HepG2 (cell line): ENCODE data around the gene LRSAM1. TPM values are rescaled to one million over a fixed set of nuclear protein-coding genes. Genes with fewer than 3 reads are reported as not detected.

ENCODE experiments used
- ATAC-seq: fragments of 200-7000 bp; cut with Tn5 transposase; 3 replicates; pipeline ENCODE4 v1.9.1; 2020; ENCODE audit warnings: mild to moderate bottlenecking, moderate library complexity
- BruUV-seq: library from RNA; stranded (reverse); fragments of 400-500 nt; replicated peaks from 2 replicates; lab custom pipeline; 2021; lab: Mats Ljungman, UMichigan
- CTCF ChIA-PET: fragments of 300-600 bp; formaldehyde crosslinking; extraction: SDS; loops from one replicate; lab custom pipeline; 2021; ENCODE audit warnings: low total read pairs, inconsistent platforms, low intra/inter-chr PET ratio; lab: Yijun Ruan, JAX
- POLR2A ChIA-PET: fragments of 350-600 bp; sonication (Branson Sonifier 250); formaldehyde crosslinking; loops from one replicate; lab custom pipeline; 2020; ENCODE audit warnings: antibody characterized with exemption, inconsistent platforms; lab: Yijun Ruan, JAX
- DNase-seq: peaks from one replicate; pipeline ENCODE4 v3.0.0-alpha.2; 2015; ENCODE audit warnings: low spot score
- FAIRE-seq: peaks from 3 replicates; lab custom pipeline; 2011; peaks lifted over from hg19 to GRCh38; lab: Jason Lieb, UNC
- H2AFZ ChIP-seq: one replicate; pipeline ENCODE4 v1.6.1; 2011; ENCODE audit warnings: low read length, inconsistent platforms
- H3K27ac ChIP-seq: fragments of 300-600 bp; 3 replicates; pipeline ENCODE4 v1.8.0; 2011; ENCODE audit warnings: mixed run types, mild to moderate bottlenecking, mixed read lengths, low read length, inconsistent platforms; ENCODE audit not compliant: insufficient read depth; ENCODE audit errors: extremely low read length
- H3K27me3 ChIP-seq, 2 experiments: fragments of 200-600 bp in 1 of 2; 2 replicates in 1 of 2; 3 replicates in 1 of 2; pipeline versions ENCODE4 v1.6.0 to v1.8.0; 2011; ENCODE audit warnings: low read length in 2 of 2, mild to moderate bottlenecking in 2 of 2, moderate library complexity in 2 of 2, inconsistent platforms in 1 of 2; ENCODE audit not compliant: insufficient read depth in 2 of 2, control insufficient read depth in 1 of 2
- H3K36me3 ChIP-seq, 2 experiments: fragments of 200-600 bp in 1 of 2; replicated peaks in 1 of 2; 2 replicates in 1 of 2; 3 replicates in 1 of 2; pipeline versions ENCODE4 v1.5.1 to v1.8.0; 2011; ENCODE audit warnings: low read length in 2 of 2, inconsistent platforms in 1 of 2; ENCODE audit not compliant: insufficient read depth in 2 of 2, control insufficient read depth in 1 of 2
- H3K4me1 ChIP-seq: 2 replicates; pipeline ENCODE4 v1.5.1; 2012; ENCODE audit warnings: low read length, inconsistent platforms; ENCODE audit not compliant: insufficient read depth
- H3K4me2 ChIP-seq: 2 replicates; pipeline ENCODE4 v1.6.0; 2011; ENCODE audit warnings: low read depth, low read length, inconsistent platforms
- H3K4me3 ChIP-seq, 3 experiments: fragments of 200-600 bp in 1 of 3; sonication (generic), shearing (Covaris generic) in 1 of 3; replicated peaks in 1 of 3; 2 replicates each; pipeline ENCODE4 v1.5.1; 2011 to 2016; ENCODE audit warnings: low read length in 3 of 3, inconsistent platforms in 2 of 3, low read depth in 2 of 3, mild to moderate bottlenecking in 2 of 3, control low read depth in 1 of 3, mixed read lengths in 1 of 3; ENCODE audit not compliant: insufficient read depth in 1 of 3
- H3K79me2 ChIP-seq: one replicate; pipeline ENCODE4 v1.6.1; 2011; ENCODE audit warnings: low read length, inconsistent platforms; ENCODE audit not compliant: insufficient read depth
- H3K9ac ChIP-seq: 2 replicates; pipeline ENCODE4 v1.6.0; 2011; ENCODE audit warnings: mild to moderate bottlenecking, low read depth, low read length, inconsistent platforms; ENCODE audit not compliant: insufficient read depth
- H3K9me3 ChIP-seq: 2 replicates; pipeline ENCODE4 v1.5.1; 2012; ENCODE audit warnings: mild to moderate bottlenecking, low read length
- H4K20me1 ChIP-seq: 2 replicates; pipeline ENCODE4 v1.6.0; 2011; ENCODE audit warnings: inconsistent platforms, mild to moderate bottlenecking, low read length, moderate library complexity; ENCODE audit not compliant: insufficient read depth
- AHR ChIP-seq: IDR thresholded peaks from 2 replicates; pipeline ENCODE4 v1.6.1; 2018; ENCODE audit warnings: missing genetic modification reagents, missing compliant biosample characterization
- ELF3 ChIP-seq: IDR thresholded peaks from 2 replicates; pipeline ENCODE4 v1.6.1; 2016; ENCODE audit warnings: missing genetic modification reagents, missing compliant biosample characterization
- NONO ChIP-seq, 2 experiments: fragments of 450-650 bp in 1 of 2; sonication (generic) in 1 of 2; formaldehyde crosslinking in 1 of 2; IDR thresholded peaks in 1 of 2; conservative IDR thresholded peaks in 1 of 2; 2 replicates each; pipeline versions ENCODE4 v1.6.1 to v1.8.0; 2017 to 2022; ENCODE audit warnings: mild to moderate bottlenecking in 1 of 2, missing genetic modification reagents in 1 of 2, moderate library complexity in 1 of 2
- RXRA ChIP-seq: sonication (generic); formaldehyde crosslinking; IDR thresholded peaks from 2 replicates; pipeline ENCODE4 v1.5.1; 2020; ENCODE audit warnings: missing genetic modification reagents
- SP2 ChIP-seq: sonication (generic); formaldehyde crosslinking; IDR thresholded peaks from 2 replicates; pipeline ENCODE4 v1.5.1; 2020; ENCODE audit warnings: mild to moderate bottlenecking, missing genetic modification reagents
- TFDP2 ChIP-seq: sonication (generic); formaldehyde crosslinking; IDR thresholded peaks from 2 replicates; pipeline ENCODE4 v1.4.0; 2020; ENCODE audit warnings: missing genetic modification reagents
- ZBTB3 ChIP-seq: sonication (generic); formaldehyde crosslinking; IDR thresholded peaks from 2 replicates; pipeline ENCODE4 v1.4.0; 2020; ENCODE audit warnings: low read depth, mild to moderate bottlenecking, moderate library complexity, missing genetic modification reagents, borderline replicate concordance
- ZNF280B ChIP-seq: sonication (generic); formaldehyde crosslinking; IDR thresholded peaks from 2 replicates; pipeline ENCODE4 v1.5.0; 2020; ENCODE audit warnings: missing genetic modification reagents, mild to moderate bottlenecking, borderline replicate concordance
- ZNF296 ChIP-seq: sonication (generic); formaldehyde crosslinking; conservative IDR thresholded peaks from 2 replicates; pipeline ENCODE4 v1.5.0; 2020; ENCODE audit warnings: mild to moderate bottlenecking, missing genetic modification reagents
- ZNF530 ChIP-seq: sonication (generic); formaldehyde crosslinking; IDR thresholded peaks from 2 replicates; pipeline ENCODE4 v1.5.0; 2020; ENCODE audit warnings: low read depth, mild to moderate bottlenecking, missing genetic modification reagents
- ZNF646 ChIP-seq: sonication (generic); formaldehyde crosslinking; IDR thresholded peaks from 2 replicates; pipeline ENCODE4 v1.9.0; 2021; ENCODE audit warnings: mild to moderate bottlenecking, missing genetic modification reagents
- ZNF747 ChIP-seq: sonication (generic); formaldehyde crosslinking; IDR thresholded peaks from 2 replicates; pipeline ENCODE4 v1.8.1; 2023; ENCODE audit warnings: missing genetic modification reagents, mild to moderate bottlenecking, borderline replicate concordance
- WGBS: methylation state at CpG from one replicate; pipeline ENCODE4 v1.1.6; 2017; ENCODE audit warnings: low lambda C conversion rate; 5-methylcytosine and 5-hydroxymethylcytosine counted together
- in situ Hi-C: cut with HindIII; loops from 2 replicates; pipeline ENCODE4 v1.10.0; 2017; ENCODE audit warnings: low pct_unique_long_range_greater_than_20kb; ENCODE audit not compliant: extremely low pct_ligation_motif_present
- intact Hi-C: fragments of 100-400 bp; cut with micrococcal nuclease; formaldehyde crosslinking; loops from one replicate; pipeline ENCODE4 v1.10.0; 2022; ENCODE audit not compliant: unreplicated experiment
- polyA plus RNA-seq, 8 experiments: library from polyadenylated mRNA; depleted of rRNA in 3 of 8; stranded (reverse) in 7 of 8; unstranded in 1 of 8; fragments of >200 nt; fragmentation: Illumina TruSeq in 4 of 8; extraction: Trizol in 4 of 8; gene quantifications; 2 replicates each; pipeline versions ENCODE4 v1.2.1 to v1.2.3, GENCODE V29; 2011 to 2016; ENCODE audit warnings: low read depth in 4 of 8, missing spikeins in 1 of 8, mixed read lengths in 1 of 8; ENCODE audit not compliant: insufficient read depth in 1 of 8
- total RNA-seq, 5 experiments: library from RNA; depleted of rRNA; stranded (reverse); fragments of >200 nt; fragmentation: Illumina TruSeq; extraction: Trizol; gene quantifications; 2 replicates each; pipeline ENCODE4 v1.2.3, GENCODE V29; 2016; ENCODE audit warnings: low read depth in 1 of 5

Gene LRSAM1
- total and polyA plus RNA-seq, 2 of the 13 experiments (the other 11 are each of a cell fraction or from before 2014, with no cell fraction given) = 8.7 to 10.2 TPM

- Histone ChIP-seq H4K20me1 (0 out of 2 replicates have a peak, but pooled peaks cover 3% of the 10 kb centered on the region), H3K9me3 (no peaks in the 10 kb centered on the region), H3K27ac (no peak overlapping the region), H3K4me1 (no peaks in the 10 kb centered on the region), H2AFZ (no peak overlapping the region), H3K27me3 (no peaks in the 10 kb centered on the region), H3K4me3 (no peak overlapping the region), H3K36me3 (peaks cover 3 to 17% of the 10 kb centered on the region in 2 experiments; a peak in 3 of 5 replicates), H3K79me2 (no peaks in the 10 kb centered on the region), H3K4me2 (no peak overlapping the region), H3K9ac (no peak overlapping the region)
- DNase-seq (peak; percentile 70), FAIRE-seq (peak; percentile 28), ATAC-seq (peak; percentile 84)
- intact Hi-C loops (loop anchor here (1.0 to 10.0 kb wide), 3 partner anchors 75 to 221 kb away; no protein-coding TSS in a partner anchor), in situ Hi-C loops (loop anchor here (5.0 to 10.0 kb wide), 3 partner anchors 83 to 421 kb away; partner anchors contain the start of gene TOR2A)
- CTCF ChIA-PET = interaction anchor here (0.8 to 3.8 kb wide), 4 partner anchors 75 to 281 kb away, joined by 4 to 48 read pairs (median 4); partner anchors contain the start of gene CDK9
- WGBS = 56% methylated on average over 9 of the region's 25 CpGs
- POLR2A ChIA-PET = interaction anchor here (0.8 kb wide), 1 partner anchor 80 kb away, joined by 3 read pairs; no protein-coding TSS in a partner anchor
- no TSS peak for BruUV-seq
- TF ChIP-seq NONO (IDR thresholded peaks at IDR 0.05) = no peak
- TF ChIP-seq NONO (CRISPR knock-in tag; conservative IDR thresholded peaks at IDR 0.05) = peak; percentile 40; the same call in 1 of the 2 replicates
- TF ChIP-seq SP2 (CRISPR knock-in tag) = peak; percentile 45; the same call in 1 of the 2 replicates
- 0 out of 2 replicates have a peak, but pooled peaks have one; percentile 28 for TF ChIP-seq AHR
- no peak for TF ChIP-seq ZNF296 (CRISPR knock-in tag)
- no peak for TF ChIP-seq TFDP2 (CRISPR knock-in tag)
- TF ChIP-seq ZNF280B (CRISPR knock-in tag) = peak; percentile 55; the same call in 1 of the 2 replicates
- TF ChIP-seq ZBTB3 = no peak
- no peak for TF ChIP-seq ZNF530
- TF ChIP-seq ZNF646 (CRISPR knock-in tag) = no peak
- peak; percentile 60; the same call in 1 of the 2 replicates for TF ChIP-seq RXRA (CRISPR knock-in tag)
- TF ChIP-seq ZNF747 = no peak
- 0 out of 2 replicates have a peak, but pooled peaks have one; percentile 23 for TF ChIP-seq ELF3 (CRISPR knock-in tag)
These were observed 52.9 kb downstream of the LRSAM1 start for GRCh38 chr9:127503947-127504886.
